Testis (tissue), 2 donors: Measurements from ENCODE around the gene FAM163B.

Experiments used
- POLR2A ChIP-seq: fragments of 450-650 bp; IDR thresholded peaks from one replicate; pipeline ENCODE4 v1.6.1; 2017; ENCODE audit warnings: antibody characterized with exemption, mild to moderate bottlenecking, moderate library complexity
- TF ChIP-seq, protein P1 (sequence below), 3 experiments: fragments of 450-650 bp in 2 of 3; fragments of 200-600 bp in 1 of 3; sonication (generic) in 1 of 3; IDR thresholded peaks; one replicate each; pipeline ENCODE4 v1.5.1; 2016 to 2019; ENCODE audit warnings: antibody characterized with exemption in 3 of 3, mild to moderate bottlenecking in 2 of 3, moderate library complexity in 1 of 3

DNA sequence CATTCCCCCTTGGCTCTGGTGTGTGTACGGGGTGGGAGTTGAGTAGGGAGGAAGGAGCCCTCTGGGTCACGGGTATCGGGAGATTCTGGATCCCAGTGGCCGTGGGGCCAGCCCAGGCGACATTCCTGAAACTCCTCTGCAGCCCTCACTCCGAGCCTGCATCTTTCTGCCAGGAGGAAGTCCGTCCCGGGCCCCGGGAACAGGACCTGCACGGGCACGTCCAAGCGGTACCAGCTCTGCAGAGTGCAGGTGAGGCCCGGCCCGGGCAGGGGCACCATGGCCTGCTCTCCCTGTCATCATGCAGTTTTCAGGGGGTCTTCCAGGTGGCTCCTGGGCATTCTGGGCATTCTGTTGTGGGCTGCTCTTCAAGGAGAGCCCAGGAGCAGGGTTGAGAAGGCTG, 71.0 kb downstream of the FAM163B start:
- TF ChIP-seq, protein P1, sequence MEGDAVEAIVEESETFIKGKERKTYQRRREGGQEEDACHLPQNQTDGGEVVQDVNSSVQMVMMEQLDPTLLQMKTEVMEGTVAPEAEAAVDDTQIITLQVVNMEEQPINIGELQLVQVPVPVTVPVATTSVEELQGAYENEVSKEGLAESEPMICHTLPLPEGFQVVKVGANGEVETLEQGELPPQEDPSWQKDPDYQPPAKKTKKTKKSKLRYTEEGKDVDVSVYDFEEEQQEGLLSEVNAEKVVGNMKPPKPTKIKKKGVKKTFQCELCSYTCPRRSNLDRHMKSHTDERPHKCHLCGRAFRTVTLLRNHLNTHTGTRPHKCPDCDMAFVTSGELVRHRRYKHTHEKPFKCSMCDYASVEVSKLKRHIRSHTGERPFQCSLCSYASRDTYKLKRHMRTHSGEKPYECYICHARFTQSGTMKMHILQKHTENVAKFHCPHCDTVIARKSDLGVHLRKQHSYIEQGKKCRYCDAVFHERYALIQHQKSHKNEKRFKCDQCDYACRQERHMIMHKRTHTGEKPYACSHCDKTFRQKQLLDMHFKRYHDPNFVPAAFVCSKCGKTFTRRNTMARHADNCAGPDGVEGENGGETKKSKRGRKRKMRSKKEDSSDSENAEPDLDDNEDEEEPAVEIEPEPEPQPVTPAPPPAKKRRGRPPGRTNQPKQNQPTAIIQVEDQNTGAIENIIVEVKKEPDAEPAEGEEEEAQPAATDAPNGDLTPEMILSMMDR (IDR thresholded peaks at IDR 0.05) = no peak
- no peak for TF ChIP-seq POLR2A
